ENCODE measurements around the gene HEATR5A.

HEATR5A gene

DNA sequence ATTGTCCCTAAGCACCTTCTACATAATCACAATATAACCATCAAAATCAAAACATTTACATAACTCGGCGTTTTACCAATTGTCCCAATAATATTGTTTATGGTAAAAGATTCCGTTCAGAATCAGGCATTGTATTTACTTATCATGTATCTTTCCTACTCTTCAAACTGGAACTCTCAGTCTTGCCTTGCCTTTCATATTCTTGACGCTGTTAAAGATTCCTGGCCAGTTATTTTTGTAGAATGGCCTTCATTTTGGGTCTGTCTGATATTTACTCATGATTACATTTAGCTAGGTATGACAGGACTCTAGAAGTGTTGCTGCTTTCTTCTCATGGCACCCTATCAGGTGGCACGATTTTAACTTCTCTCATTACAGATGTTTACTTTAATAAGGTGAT, 850 bp upstream of the HEATR5A start:
- Histone ChIP-seq H2AFZ (ENCODE audit: low read depth, low read length) (peak overlapping the region; percentile 90), H4K20me1 (ENCODE audit: insufficient read depth, low read length) (no peaks in the 10 kb centered on the region), H3K4me2 (ENCODE audit: insufficient read depth, low read length) (peak overlapping the region; percentile 72), H3K4me3 (ENCODE audit: low read depth in 1 of 2, low read length in 2 of 2) (peak overlapping the region in 1 of 2 experiments; percentile 95; a peak in 1 of 4 replicates), H3K27ac (ENCODE audit: low read length) (no peak overlapping the region), H3K36me3 (ENCODE audit: insufficient read depth, low read length) (no peaks in the 10 kb centered on the region; the same call in 1 of the 2 replicates), H3K9ac (ENCODE audit: low read depth, low read length) (peak overlapping the region; percentile 60; the same call in 1 of the 2 replicates), H3K79me2 (ENCODE audit: insufficient read depth, low read length) (no peaks in the 10 kb centered on the region), H3K9me3 (ENCODE audit: insufficient read depth, low read length, severe bottlenecking) (no peaks in the 10 kb centered on the region), H3K4me1 (ENCODE audit: insufficient read depth, low read length) (peaks cover 13% of the 10 kb centered on the region), H3K27me3 (ENCODE audit: insufficient read depth, low read length, poor library complexity) (no peaks in the 10 kb centered on the region)
- DNase-seq: no peak
- no peak for ATAC-seq (ENCODE audit: insufficient read depth, low read depth)
- TF ChIP-seq, protein P1, sequence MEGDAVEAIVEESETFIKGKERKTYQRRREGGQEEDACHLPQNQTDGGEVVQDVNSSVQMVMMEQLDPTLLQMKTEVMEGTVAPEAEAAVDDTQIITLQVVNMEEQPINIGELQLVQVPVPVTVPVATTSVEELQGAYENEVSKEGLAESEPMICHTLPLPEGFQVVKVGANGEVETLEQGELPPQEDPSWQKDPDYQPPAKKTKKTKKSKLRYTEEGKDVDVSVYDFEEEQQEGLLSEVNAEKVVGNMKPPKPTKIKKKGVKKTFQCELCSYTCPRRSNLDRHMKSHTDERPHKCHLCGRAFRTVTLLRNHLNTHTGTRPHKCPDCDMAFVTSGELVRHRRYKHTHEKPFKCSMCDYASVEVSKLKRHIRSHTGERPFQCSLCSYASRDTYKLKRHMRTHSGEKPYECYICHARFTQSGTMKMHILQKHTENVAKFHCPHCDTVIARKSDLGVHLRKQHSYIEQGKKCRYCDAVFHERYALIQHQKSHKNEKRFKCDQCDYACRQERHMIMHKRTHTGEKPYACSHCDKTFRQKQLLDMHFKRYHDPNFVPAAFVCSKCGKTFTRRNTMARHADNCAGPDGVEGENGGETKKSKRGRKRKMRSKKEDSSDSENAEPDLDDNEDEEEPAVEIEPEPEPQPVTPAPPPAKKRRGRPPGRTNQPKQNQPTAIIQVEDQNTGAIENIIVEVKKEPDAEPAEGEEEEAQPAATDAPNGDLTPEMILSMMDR (IDR thresholded peaks at IDR 0.05; ENCODE audit: borderline replicate concordance, extremely low read depth, low read length, poor library complexity, severe bottlenecking): no peak
- no peak for TF ChIP-seq EZH2 (IDR thresholded peaks at IDR 0.05; ENCODE audit: borderline replicate concordance, low read depth, low read length, severe bottlenecking)

DNA sequence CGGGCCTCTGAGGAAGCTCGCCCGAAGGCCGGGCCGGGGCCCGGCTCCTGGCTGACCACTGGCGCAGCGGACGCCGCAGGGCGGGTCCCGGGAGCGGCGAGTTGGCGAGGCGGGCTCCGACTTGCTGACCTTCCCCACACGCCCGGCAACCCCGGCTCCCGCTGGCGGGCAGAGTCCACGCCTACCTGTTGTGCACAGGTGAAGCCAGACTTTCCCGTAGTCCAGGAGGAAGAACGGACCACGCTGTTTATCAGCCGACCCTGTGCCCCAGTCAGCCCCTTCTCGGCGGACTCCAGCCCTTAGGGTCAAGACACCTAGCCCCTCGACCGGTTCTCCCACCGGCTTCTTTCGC, 407 bp downstream of the HEATR5A start:
- Histone ChIP-seq H3K27ac (ENCODE audit: low read length) (peak overlapping the region; percentile 13; the same call in 1 of the 2 replicates), H4K20me1 (ENCODE audit: insufficient read depth, low read length) (no peaks in the 10 kb centered on the region), H3K36me3 (ENCODE audit: insufficient read depth, low read length) (no peaks in the 10 kb centered on the region; the same call in 1 of the 2 replicates), H3K79me2 (ENCODE audit: insufficient read depth, low read length) (no peaks in the 10 kb centered on the region), H3K4me3 (ENCODE audit: low read depth in 1 of 2, low read length in 2 of 2) (peak overlapping the region; percentile 63 to 95), H3K9ac (ENCODE audit: low read depth, low read length) (peak overlapping the region; percentile 60), H2AFZ (ENCODE audit: low read depth, low read length) (peak overlapping the region; percentile 84), H3K4me1 (ENCODE audit: insufficient read depth, low read length) (peaks cover 13% of the 10 kb centered on the region), H3K27me3 (ENCODE audit: insufficient read depth, low read length, poor library complexity) (no peaks in the 10 kb centered on the region), H3K9me3 (ENCODE audit: insufficient read depth, low read length, severe bottlenecking) (no peaks in the 10 kb centered on the region), H3K4me2 (ENCODE audit: insufficient read depth, low read length) (peak overlapping the region; percentile 72)
- TF ChIP-seq EZH2 (IDR thresholded peaks at IDR 0.05; ENCODE audit: borderline replicate concordance, low read depth, low read length, severe bottlenecking): no peak
- TF ChIP-seq, protein P1 (IDR thresholded peaks at IDR 0.05; ENCODE audit: borderline replicate concordance, extremely low read depth, low read length, poor library complexity, severe bottlenecking): no peak
- no peak for DNase-seq
- no peak for ATAC-seq (ENCODE audit: insufficient read depth, low read depth)

DNA sequence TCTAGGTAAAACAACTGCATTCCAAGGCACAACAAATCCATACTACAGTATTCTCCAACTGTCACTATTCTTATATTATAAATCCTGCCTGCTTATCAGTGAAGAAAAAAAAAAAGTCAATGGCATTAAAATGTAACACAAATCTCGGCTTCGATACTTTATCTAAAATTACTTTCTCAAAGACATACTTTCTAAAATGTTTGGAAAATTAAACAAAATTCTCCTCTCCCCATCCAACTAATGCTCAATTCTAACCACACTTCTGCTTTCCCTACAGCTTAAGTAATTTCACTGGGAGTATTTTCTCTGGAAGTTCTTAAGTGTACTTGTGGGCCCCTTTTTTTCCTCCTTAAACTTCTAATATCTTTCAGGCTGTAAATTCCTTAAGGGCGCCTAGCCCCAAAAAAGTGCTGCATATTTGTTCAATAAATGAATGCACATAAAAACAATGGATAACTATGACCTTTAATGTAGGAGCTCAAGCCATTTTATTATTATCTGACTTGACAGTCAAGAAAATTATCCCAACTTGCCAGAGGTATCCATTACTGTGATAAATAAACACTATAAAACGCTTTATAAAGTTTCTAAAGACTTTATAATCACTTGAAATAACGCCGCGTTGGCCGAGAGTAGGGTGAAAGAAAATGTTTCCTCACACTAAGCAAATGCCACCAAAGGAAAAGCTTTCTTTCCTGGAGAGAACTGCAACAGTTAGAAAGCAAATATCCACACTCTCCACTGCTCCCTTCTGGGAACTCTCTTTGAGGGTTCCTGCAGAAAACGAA, 977 bp downstream of the HEATR5A start:
- H3K79me2 ChIP-seq (ENCODE audit: insufficient read depth, low read length): no peaks in the 10 kb centered on the region
- no peak for TF ChIP-seq EZH2 (IDR thresholded peaks at IDR 0.05; ENCODE audit: borderline replicate concordance, low read depth, low read length, severe bottlenecking)
- TF ChIP-seq, protein P1 (IDR thresholded peaks at IDR 0.05; ENCODE audit: borderline replicate concordance, extremely low read depth, low read length, poor library complexity, severe bottlenecking): no peak

More for the DNA sequence above, 977 bp downstream of the HEATR5A start:
- no peaks in the 10 kb centered on the region for H3K27me3 ChIP-seq (ENCODE audit: insufficient read depth, low read length, poor library complexity)
- peaks cover 13% of the 10 kb centered on the region for H3K4me1 ChIP-seq (ENCODE audit: insufficient read depth, low read length)
- no peaks in the 10 kb centered on the region for H3K9me3 ChIP-seq (ENCODE audit: insufficient read depth, low read length, severe bottlenecking)
- ATAC-seq (ENCODE audit: insufficient read depth, low read depth) (no peak), DNase-seq (no peak)
- peak overlapping the region; percentile 84 for H2AFZ ChIP-seq (ENCODE audit: low read depth, low read length)
- H3K27ac ChIP-seq (ENCODE audit: low read length): peak overlapping the region; percentile 13; the same call in 1 of the 2 replicates
- no peaks in the 10 kb centered on the region for H4K20me1 ChIP-seq (ENCODE audit: insufficient read depth, low read length)
- peak overlapping the region; percentile 63 to 95 for H3K4me3 ChIP-seq (ENCODE audit: low read depth in 1 of 2, low read length in 2 of 2)
- H3K36me3 ChIP-seq (ENCODE audit: insufficient read depth, low read length): no peaks in the 10 kb centered on the region; the same call in 1 of the 2 replicates
- H3K4me2 ChIP-seq (ENCODE audit: insufficient read depth, low read length): peak overlapping the region; percentile 72
- peak overlapping the region; percentile 60 for H3K9ac ChIP-seq (ENCODE audit: low read depth, low read length)
